T-cell (primary cell): Measurements from ENCODE around the gene USP6NL. TPM values are rescaled to one million over a fixed set of nuclear protein-coding genes. Genes with fewer than 3 reads are reported as not detected.

Source experiments
- ATAC-seq, 4 experiments: fragments of 200-7000 bp in 3 of 4; fragments of 150-1000 bp in 1 of 4; cut with Tn5 transposase; replicated peaks in 1 of 4; 1 replicate in 3 of 4; 2 replicates in 1 of 4; pipeline ENCODE4 v1.10.0; 2021; ENCODE audit warnings: moderate library complexity in 3 of 4, mild to moderate bottlenecking in 2 of 4, moderate number of reproducible peaks in 1 of 4
- CTCF ChIA-PET, 2 donors: fragments of 300-600 bp; sonication (Branson Sonifier 250); formaldehyde crosslinking; loops; one replicate each; lab custom pipeline; 2022; ENCODE audit warnings: antibody characterized with exemption in 2 of 2; lab: Charles Lee
- POLR2A ChIA-PET, 2 donors: fragments of 300-600 bp; sonication (Branson Sonifier 250); formaldehyde crosslinking; loops; one replicate each; lab custom pipeline; 2022; ENCODE audit warnings: antibody characterized with exemption in 2 of 2; lab: Charles Lee
- DNase-seq, 35 experiments: peaks; one replicate each; pipeline versions ENCODE4 v3.0.0 to v3.0.0-alpha.2; 2013 to 2023
- H3K27ac ChIP-seq: one replicate; pipeline ENCODE4 v1.5.1; 2013; ENCODE audit warnings: low read length
- H3K27me3 ChIP-seq, 2 experiments: replicated peaks in 1 of 2; 1 replicate in 1 of 2; 2 replicates in 1 of 2; pipeline versions ENCODE4 v1.6.1 to v1.7.0; 2013; ENCODE audit warnings: low read length in 1 of 2, mixed read lengths in 1 of 2; ENCODE audit not compliant: control insufficient read depth in 2 of 2, insufficient read depth in 2 of 2; ENCODE audit errors: extremely low read depth in 1 of 2
- H3K36me3 ChIP-seq, 2 donors: 1 replicate in 1 of 2; 2 replicates in 1 of 2; pipeline versions ENCODE4 v1.6.1 to v1.7.0; 2013; ENCODE audit warnings: low read length in 1 of 2; ENCODE audit not compliant: control insufficient read depth in 2 of 2, insufficient read depth in 1 of 2; ENCODE audit errors: extremely low read depth in 1 of 2
- H3K4me1 ChIP-seq, 2 experiments: 1 replicate in 1 of 2; 2 replicates in 1 of 2; pipeline versions ENCODE4 v1.6.1 to v1.7.0; 2013; ENCODE audit warnings: low read length in 2 of 2, mixed read lengths in 1 of 2; ENCODE audit not compliant: insufficient read depth in 2 of 2, control insufficient read depth in 1 of 2; ENCODE audit errors: extremely low read depth in 1 of 2
- H3K4me3 ChIP-seq, 2 donors: 1 replicate in 1 of 2; 2 replicates in 1 of 2; pipeline versions ENCODE4 v1.5.1 to v1.7.0; 2013; ENCODE audit warnings: mild to moderate bottlenecking in 2 of 2, low read length in 1 of 2, moderate library complexity in 1 of 2; ENCODE audit not compliant: control insufficient read depth in 1 of 2; ENCODE audit errors: extremely low read depth in 1 of 2
- H3K9me3 ChIP-seq: 2 replicates; pipeline ENCODE4 v1.7.0; 2013
- H3K27ac Mint-ChIP-seq, 2 donors: one replicate each; pipeline ENCODE4 v1.8.0; 2020 to 2021; ENCODE audit warnings: mild to moderate bottlenecking in 2 of 2, mixed read lengths in 2 of 2
- H3K27me3 Mint-ChIP-seq, 2 donors: one replicate each; pipeline ENCODE4 v1.8.0; 2021 to 2022; ENCODE audit warnings: mixed read lengths in 2 of 2
- H3K36me3 Mint-ChIP-seq: one replicate; pipeline ENCODE4 v1.8.0; 2021; ENCODE audit warnings: mixed read lengths
- H3K4me1 Mint-ChIP-seq, 3 donors: one replicate each; pipeline ENCODE4 v1.8.0; 2020 to 2022; ENCODE audit warnings: mixed read lengths in 3 of 3, mild to moderate bottlenecking in 1 of 3
- H3K4me3 Mint-ChIP-seq, 3 donors: one replicate each; pipeline ENCODE4 v1.8.0; 2020 to 2022; ENCODE audit warnings: mild to moderate bottlenecking in 3 of 3, mixed read lengths in 3 of 3, moderate library complexity in 3 of 3
- H3K9me3 Mint-ChIP-seq, 3 donors: one replicate each; pipeline ENCODE4 v1.8.0; 2020 to 2022; ENCODE audit warnings: mixed read lengths in 3 of 3
- WGBS: methylation state at CpG from one replicate; pipeline ENCODE4 v1.1.5; 2013; ENCODE audit warnings: missing lambda C conversion rate; ENCODE audit not compliant: insufficient coverage; 5-methylcytosine and 5-hydroxymethylcytosine counted together
- total RNA-seq, 35 experiments: library from RNA in 6 of 35; stranded (reverse) in 6 of 35; fragments of 120-200 nt in 1 of 35; gene quantifications; one replicate each; pipeline versions ENCODE4 v1.2.1 to v1.2.4 and lab custom pipeline; 2013 to 2026

USP6NL gene
- total RNA-seq, 5 donors from 2014 or later (not counting 1 experiment from before 2014, with no cell fraction given), result 3.9 to 7.6 (median 4.6) TPM

DNA sequence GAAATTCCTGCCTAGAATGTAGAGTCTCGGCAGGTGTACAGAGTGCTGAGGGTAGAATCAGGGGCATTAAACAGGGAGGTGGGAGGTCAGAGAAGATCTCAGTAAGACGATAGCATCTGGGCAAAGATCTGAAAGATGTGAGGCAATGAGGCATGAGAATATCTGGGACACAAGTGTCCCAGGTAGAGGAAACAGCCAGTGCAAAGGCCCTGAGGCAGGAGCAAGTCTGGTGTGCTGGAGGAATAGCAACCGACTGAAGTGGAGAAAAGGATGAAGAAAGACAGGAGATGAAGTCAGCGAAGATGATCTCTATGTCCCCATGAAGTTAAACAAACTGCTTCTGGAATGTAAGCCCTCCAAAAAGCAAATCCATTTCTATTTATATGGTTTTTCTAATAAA lies 84.4 kb downstream of the USP6NL start:
- peaks cover 0 to 1% of the 10 kb centered on the region in 2 experiments for H3K4me1 ChIP-seq
- WGBS, result 97% methylated on average over 2 of the region's 4 CpGs
- no peaks in the 10 kb centered on the region for H3K36me3 ChIP-seq
- H3K27ac Mint-ChIP-seq, result no peak overlapping the region
- DNase-seq (no peak), ATAC-seq (no peak)
- CTCF ChIA-PET, result no interaction called here
- peak overlapping the region; percentile 1 to 66 (median 27) for H3K4me3 Mint-ChIP-seq
- peaks cover 15 to 26% (median 16%) of the 10 kb centered on the region in 3 donors for H3K4me1 Mint-ChIP-seq
- no peaks in the 10 kb centered on the region for H3K27me3 Mint-ChIP-seq
- H3K27ac ChIP-seq, result no peak overlapping the region
- no peaks in the 10 kb centered on the region for H3K9me3 Mint-ChIP-seq
- POLR2A ChIA-PET, result no interaction called here
- H3K4me3 ChIP-seq, result no peak overlapping the region
- no peaks in the 10 kb centered on the region for H3K27me3 ChIP-seq
- H3K9me3 ChIP-seq, result no peaks in the 10 kb centered on the region
- peaks cover 18% of the 10 kb centered on the region for H3K36me3 Mint-ChIP-seq

DNA sequence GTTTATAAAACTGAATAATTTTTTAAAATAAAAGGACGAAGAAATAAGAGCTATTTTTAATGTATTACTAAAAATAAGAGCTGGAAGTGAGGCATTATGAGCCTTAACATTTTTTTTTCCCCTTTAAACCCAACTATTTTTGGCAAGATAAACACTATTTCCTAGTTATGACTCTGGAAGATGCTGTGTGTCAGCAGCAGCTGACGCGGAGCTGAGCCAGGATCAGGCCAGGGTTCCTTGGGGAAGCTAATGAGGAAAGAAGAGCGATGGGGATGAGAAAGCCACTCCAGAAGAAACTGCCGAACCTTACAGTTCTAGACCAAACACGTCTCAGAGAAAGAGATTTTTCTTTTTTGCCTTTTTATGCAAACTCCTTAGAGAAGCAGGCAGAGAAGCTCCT lies 85.9 kb downstream of the USP6NL start:
- Histone ChIP-seq H3K27me3 (no peaks in the 10 kb centered on the region), H3K36me3 (no peaks in the 10 kb centered on the region), H3K4me3 (no peak overlapping the region), H3K4me1 (no peaks in the 10 kb centered on the region), H3K9me3 (no peaks in the 10 kb centered on the region), H3K27ac (no peak overlapping the region)
- Mint-ChIP-seq H3K4me1 (peaks cover 14 to 24% (median 16%) of the 10 kb centered on the region in 3 donors), H3K4me3 (no peak overlapping the region), H3K27ac (no peak overlapping the region), H3K9me3 (no peaks in the 10 kb centered on the region), H3K36me3 (peaks cover 18% of the 10 kb centered on the region), H3K27me3 (no peaks in the 10 kb centered on the region)
- CTCF ChIA-PET, result no interaction called here
- POLR2A ChIA-PET, result interaction anchor here in 1 of 2 donors (0.5 kb wide), 1 partner anchor 140 kb away, joined by 3 read pairs; no protein-coding TSS in a partner anchor
- DNase-seq (no peak), ATAC-seq (no peak)
- WGBS, result 86% methylated on average over 1 of the region's 6 CpGs

DNA sequence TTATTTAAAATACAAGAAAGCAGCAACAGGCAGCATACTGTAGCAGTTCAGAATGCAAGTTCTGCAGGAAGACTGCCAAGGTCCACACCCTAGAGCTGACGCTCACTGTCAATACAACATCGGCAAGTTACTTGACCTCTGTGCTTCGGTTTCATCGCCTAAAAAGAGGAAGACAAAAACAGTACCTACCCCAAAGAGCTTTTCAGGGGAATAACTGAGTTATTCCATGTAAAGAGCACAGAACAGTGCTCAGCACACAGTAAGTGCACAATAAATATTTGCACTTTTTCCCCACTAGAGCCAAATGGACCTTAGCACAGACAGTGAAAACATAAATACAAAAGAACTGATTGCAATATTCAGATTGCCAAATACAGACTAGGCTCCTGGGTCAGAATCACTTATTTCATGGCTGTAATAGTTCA lies 88.6 kb downstream of the USP6NL start:
- Histone ChIP-seq H3K4me1 (no peaks in the 10 kb centered on the region), H3K4me3 (no peak overlapping the region), H3K27me3 (no peaks in the 10 kb centered on the region), H3K27ac (no peak overlapping the region), H3K9me3 (no peaks in the 10 kb centered on the region), H3K36me3 (no peaks in the 10 kb centered on the region)
- POLR2A ChIA-PET, result no interaction called here
- no peaks in the 10 kb centered on the region for H3K9me3 Mint-ChIP-seq
- no peak for DNase-seq
- WGBS, result 91% methylated on average over 4 of the region's 4 CpGs
- no peak for ATAC-seq
- CTCF ChIA-PET, result no interaction called here
- no peak overlapping the region for H3K27ac Mint-ChIP-seq
- no peaks in the 10 kb centered on the region for H3K27me3 Mint-ChIP-seq
- peaks cover 18% of the 10 kb centered on the region for H3K36me3 Mint-ChIP-seq
- peaks cover 4 to 11% (median 4%) of the 10 kb centered on the region in 3 donors for H3K4me1 Mint-ChIP-seq
- no peak overlapping the region for H3K4me3 Mint-ChIP-seq

DNA sequence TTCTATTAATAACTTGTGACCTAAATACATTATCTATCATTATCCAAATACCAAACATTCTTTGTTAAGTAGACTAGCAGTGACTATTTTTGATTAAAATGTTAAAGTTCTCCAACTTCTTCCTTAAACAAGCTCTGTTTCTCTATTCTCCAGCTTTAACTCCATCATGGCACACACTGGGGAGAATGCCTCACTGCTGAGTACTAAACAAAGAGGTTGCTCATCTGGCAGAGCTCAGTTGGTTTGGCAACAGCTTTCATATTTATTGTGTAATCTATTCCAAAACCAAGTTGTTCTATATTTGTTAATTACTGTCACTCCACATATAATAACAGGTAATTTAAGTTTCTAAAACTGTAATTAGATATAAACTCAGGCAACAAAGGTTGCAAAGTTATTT lies 89.6 kb downstream of the USP6NL start:
- H3K4me1 ChIP-seq, result no peaks in the 10 kb centered on the region
- H3K27me3 Mint-ChIP-seq, result no peaks in the 10 kb centered on the region
- H3K9me3 Mint-ChIP-seq, result no peaks in the 10 kb centered on the region
- no peak overlapping the region for H3K4me3 ChIP-seq
- H3K27ac ChIP-seq, result no peak overlapping the region
- no peak for ATAC-seq
- H3K4me1 Mint-ChIP-seq, result peaks cover 0 to 4% (median 2%) of the 10 kb centered on the region in 3 donors
- DNase-seq, result no peak
- no peaks in the 10 kb centered on the region for H3K9me3 ChIP-seq
- H3K27ac Mint-ChIP-seq, result no peak overlapping the region
- H3K36me3 Mint-ChIP-seq, result peaks cover 15% of the 10 kb centered on the region
- CTCF ChIA-PET, result interaction anchor here in 1 of 2 donors (0.5 to 1.2 kb wide), 2 partner anchors 113 to 203 kb away, joined by 3 to 4 read pairs; no protein-coding TSS in a partner anchor
- no peaks in the 10 kb centered on the region for H3K36me3 ChIP-seq
- H3K4me3 Mint-ChIP-seq, result no peak overlapping the region
- no peaks in the 10 kb centered on the region for H3K27me3 ChIP-seq
- POLR2A ChIA-PET, result interaction anchor here in 1 of 2 donors (0.5 kb wide), 1 partner anchor 140 kb away, joined by 3 read pairs; no protein-coding TSS in a partner anchor

DNA sequence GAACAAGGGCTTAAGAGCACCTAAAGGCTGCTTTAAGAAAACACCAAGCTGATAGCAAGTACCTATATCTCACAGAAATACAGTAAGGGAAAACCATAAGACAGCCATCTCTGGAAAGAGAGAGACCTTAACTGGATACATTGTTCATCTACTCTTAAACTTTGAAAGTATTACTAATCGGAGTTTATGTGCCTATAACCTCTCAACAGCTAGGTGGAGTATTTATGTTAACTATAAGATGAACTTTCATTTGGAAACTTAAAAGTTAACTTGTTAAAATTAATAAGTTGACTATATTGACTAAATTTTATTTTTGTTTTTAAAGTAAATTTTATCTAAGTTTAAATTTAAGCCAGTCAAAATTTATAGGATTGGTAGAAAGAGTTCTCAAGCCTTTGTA lies 90.6 kb downstream of the USP6NL start:
- POLR2A ChIA-PET, result no interaction called here
- Histone ChIP-seq H3K36me3 (no peaks in the 10 kb centered on the region), H3K27ac (no peak overlapping the region), H3K27me3 (no peaks in the 10 kb centered on the region), H3K4me1 (peaks cover 0 to 2% of the 10 kb centered on the region in 2 experiments), H3K4me3 (no peak overlapping the region), H3K9me3 (no peaks in the 10 kb centered on the region)
- peaks cover 0 to 4% (median 0%) of the 10 kb centered on the region in 3 donors for H3K4me1 Mint-ChIP-seq
- no peaks in the 10 kb centered on the region for H3K9me3 Mint-ChIP-seq
- H3K36me3 Mint-ChIP-seq, result peaks cover 10% of the 10 kb centered on the region
- no peaks in the 10 kb centered on the region for H3K27me3 Mint-ChIP-seq
- no CpG with 5 or more reads among the region's 1 CpG for WGBS
- H3K27ac Mint-ChIP-seq, result no peak overlapping the region
- CTCF ChIA-PET, result interaction anchor here in 1 of 2 donors (1.2 kb wide), 1 partner anchor 204 kb away, joined by 3 read pairs; no protein-coding TSS in a partner anchor
- no peak overlapping the region for H3K4me3 Mint-ChIP-seq
- ATAC-seq (no peak), DNase-seq (no peak)

DNA sequence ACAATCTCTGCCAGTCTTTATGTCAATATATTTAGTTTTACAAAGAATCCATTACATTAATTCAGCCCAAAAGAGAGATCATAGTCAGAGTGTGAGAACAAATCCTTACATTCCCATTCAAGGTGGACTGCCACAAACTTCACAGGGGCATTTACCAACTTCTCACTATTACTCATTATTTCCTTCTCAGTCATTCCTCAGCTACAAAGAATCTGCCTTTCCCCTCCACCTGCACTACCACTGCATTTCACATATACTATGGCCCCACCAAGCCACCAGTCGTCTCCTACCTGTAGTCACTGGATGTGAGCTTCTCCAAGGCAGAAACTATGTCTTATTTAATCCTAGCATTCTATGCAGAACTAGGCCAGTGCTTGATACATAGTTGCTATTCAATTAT lies 94.3 kb downstream of the USP6NL start:
- POLR2A ChIA-PET, result no interaction called here
- no CpG with 5 or more reads among the region's 1 CpG for WGBS
- CTCF ChIA-PET, result interaction anchor here (0.6 to 2.6 kb wide), 4 partner anchors 198 to 241 kb away, joined by 3 to 21 read pairs (median 6); no protein-coding TSS in a partner anchor
- DNase-seq (no peak), ATAC-seq (no peak)
- H3K4me3 ChIP-seq, result no peak overlapping the region
- H3K27ac ChIP-seq, result no peak overlapping the region
- no peaks in the 10 kb centered on the region for H3K27me3 Mint-ChIP-seq
- H3K27ac Mint-ChIP-seq, result no peak overlapping the region
- peaks cover 4 to 7% (median 4%) of the 10 kb centered on the region in 3 donors for H3K4me1 Mint-ChIP-seq
- no peaks in the 10 kb centered on the region for H3K36me3 ChIP-seq
- no peaks in the 10 kb centered on the region for H3K9me3 Mint-ChIP-seq
- no peak overlapping the region for H3K4me3 Mint-ChIP-seq
- H3K36me3 Mint-ChIP-seq, result no peaks in the 10 kb centered on the region
- no peaks in the 10 kb centered on the region for H3K27me3 ChIP-seq
- H3K4me1 ChIP-seq, result peaks cover 0 to 2% of the 10 kb centered on the region in 2 experiments
- no peaks in the 10 kb centered on the region for H3K9me3 ChIP-seq
